Measurements from ENCODE around the gene PRR5.
"Not testable (repeated sequence)": the region's sequence is repeated elsewhere in the genome, so short reads cannot be mapped to it uniquely, and the experiment has no call there.

The PRR5 gene

GRCh38 chr22:44672632-44673031 lies 29.4 kb upstream of the PRR5 start:
- DNase-seq (ENCODE audit: low read depth): no peak
- TF ChIP-seq, protein P1, sequence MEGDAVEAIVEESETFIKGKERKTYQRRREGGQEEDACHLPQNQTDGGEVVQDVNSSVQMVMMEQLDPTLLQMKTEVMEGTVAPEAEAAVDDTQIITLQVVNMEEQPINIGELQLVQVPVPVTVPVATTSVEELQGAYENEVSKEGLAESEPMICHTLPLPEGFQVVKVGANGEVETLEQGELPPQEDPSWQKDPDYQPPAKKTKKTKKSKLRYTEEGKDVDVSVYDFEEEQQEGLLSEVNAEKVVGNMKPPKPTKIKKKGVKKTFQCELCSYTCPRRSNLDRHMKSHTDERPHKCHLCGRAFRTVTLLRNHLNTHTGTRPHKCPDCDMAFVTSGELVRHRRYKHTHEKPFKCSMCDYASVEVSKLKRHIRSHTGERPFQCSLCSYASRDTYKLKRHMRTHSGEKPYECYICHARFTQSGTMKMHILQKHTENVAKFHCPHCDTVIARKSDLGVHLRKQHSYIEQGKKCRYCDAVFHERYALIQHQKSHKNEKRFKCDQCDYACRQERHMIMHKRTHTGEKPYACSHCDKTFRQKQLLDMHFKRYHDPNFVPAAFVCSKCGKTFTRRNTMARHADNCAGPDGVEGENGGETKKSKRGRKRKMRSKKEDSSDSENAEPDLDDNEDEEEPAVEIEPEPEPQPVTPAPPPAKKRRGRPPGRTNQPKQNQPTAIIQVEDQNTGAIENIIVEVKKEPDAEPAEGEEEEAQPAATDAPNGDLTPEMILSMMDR (IDR thresholded peaks at IDR 0.05; ENCODE audit: insufficient read depth, low read depth, low read length, missing control alignments): no peak
- H3K4me3 ChIP-seq (ENCODE audit: low read depth, low read length): no peak overlapping the region

GRCh38 chr22:44673406-44673805 lies 28.6 kb upstream of the PRR5 start:
- H3K4me3 ChIP-seq (ENCODE audit: low read depth, low read length): no peak overlapping the region
- TF ChIP-seq, protein P1 (IDR thresholded peaks at IDR 0.05; ENCODE audit: insufficient read depth, low read depth, low read length, missing control alignments): no peak
- DNase-seq (ENCODE audit: low read depth): no peak

DNA sequence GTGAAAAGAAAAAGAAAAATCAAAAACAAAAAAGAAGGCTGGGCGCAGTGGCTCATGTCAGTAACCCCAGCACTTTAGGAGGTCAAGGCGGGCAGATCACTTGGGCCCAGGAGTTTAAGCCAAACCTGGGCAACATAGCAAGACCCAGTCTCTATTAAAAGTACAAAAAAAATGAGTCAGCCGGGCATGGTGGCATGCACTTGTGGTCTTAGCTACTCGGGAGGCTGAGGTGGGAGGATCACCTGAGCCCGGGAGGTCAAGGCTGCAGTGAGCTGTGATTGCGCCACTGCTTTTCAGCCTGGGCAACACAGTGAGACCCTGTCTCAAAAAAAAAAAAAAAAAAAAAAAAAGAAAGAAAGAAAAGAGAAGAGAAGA lies 26.0 kb upstream of the PRR5 start:
- not testable (repeated sequence) for H3K4me3 ChIP-seq (ENCODE audit: low read depth, low read length); DNase-seq (ENCODE audit: low read depth)

DNA sequence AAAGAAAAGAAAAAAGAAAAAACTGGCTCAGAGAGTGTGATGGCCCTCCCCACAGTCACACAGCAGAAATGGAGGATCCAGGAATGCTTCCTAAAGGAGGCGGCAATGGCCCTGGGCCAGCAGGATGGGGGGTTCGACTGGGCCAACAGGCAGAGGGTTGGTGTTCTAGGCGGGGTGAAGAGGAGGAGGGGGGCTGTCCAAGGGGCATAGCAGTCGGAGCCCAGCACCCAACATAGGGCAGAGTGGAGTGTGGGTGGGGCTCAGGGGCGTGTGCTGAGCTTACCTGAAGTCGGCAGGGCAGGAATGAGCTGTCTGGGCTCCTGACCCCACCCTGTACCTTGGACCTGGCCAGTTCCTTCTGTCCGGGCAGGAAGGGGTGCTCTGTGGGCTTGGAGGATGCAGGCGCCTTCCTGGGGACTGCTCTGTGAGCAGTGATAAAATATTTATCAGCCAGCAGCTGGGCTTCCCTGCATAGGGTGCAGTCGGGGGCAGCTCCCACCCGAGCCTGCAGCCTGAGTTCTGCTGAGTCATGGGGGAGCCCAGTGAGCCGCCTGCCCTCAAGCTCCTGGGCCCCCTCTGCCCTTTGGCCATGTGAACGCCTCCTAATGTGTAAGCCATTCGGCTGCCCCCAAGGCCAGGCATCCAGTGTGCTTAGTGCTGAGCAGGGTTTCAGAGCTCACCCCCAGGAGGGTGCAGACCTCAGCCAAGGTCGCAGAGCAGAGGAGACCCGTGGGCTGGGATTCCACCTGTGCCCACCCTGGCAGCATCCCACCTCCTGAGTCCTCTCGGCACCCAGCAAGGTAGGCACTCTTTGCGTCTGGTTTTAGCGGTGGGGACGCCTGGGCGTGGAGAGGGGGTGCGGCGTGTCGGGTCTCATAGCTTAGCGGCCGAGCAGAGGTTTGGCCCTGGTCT lies 25.3 kb upstream of the PRR5 start:
- H3K4me3 ChIP-seq (ENCODE audit: low read depth, low read length): no peak overlapping the region
- TF ChIP-seq, protein P1 (IDR thresholded peaks at IDR 0.05; ENCODE audit: insufficient read depth, low read depth, low read length, missing control alignments): no peak
- DNase-seq (ENCODE audit: low read depth): no peak

DNA sequence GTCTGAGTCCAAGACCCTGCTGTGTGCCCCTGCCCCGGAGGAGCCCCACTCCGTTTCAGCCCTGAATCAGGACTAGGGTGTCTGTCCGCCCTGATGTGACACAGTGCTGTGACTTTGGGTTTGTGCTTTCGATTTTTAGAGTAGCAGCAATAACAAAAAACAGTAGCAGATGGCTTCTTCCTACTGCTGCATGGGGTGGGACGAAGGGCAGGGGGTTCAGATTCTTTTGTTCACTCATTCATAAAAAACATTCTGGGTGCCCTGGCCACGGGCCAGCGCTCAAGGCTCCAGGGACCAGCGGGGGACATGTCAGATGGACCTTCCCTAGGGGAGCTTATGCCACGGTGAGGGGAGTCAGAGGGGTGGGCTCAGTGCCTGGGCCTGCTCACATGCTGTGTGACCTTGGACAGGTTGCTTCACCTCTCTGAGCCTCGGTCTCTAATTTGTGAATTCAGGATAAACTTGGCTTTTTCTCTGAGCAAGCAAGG lies 24.6 kb upstream of the PRR5 start:
- TF ChIP-seq, protein P1 (IDR thresholded peaks at IDR 0.05; ENCODE audit: insufficient read depth, low read depth, low read length, missing control alignments): no peak
- no peak for DNase-seq (ENCODE audit: low read depth)
- no peak overlapping the region for H3K4me3 ChIP-seq (ENCODE audit: low read depth, low read length)

- TF ChIP-seq, protein P1 (IDR thresholded peaks at IDR 0.05; ENCODE audit: insufficient read depth, low read depth, low read length, missing control alignments): no peak
- no peak overlapping the region for H3K4me3 ChIP-seq (ENCODE audit: low read depth, low read length)
- no peak for DNase-seq (ENCODE audit: low read depth)
Observed at GRCh38 chr22:44677871-44678555, 24.0 kb upstream of the PRR5 start.

- TF ChIP-seq, protein P1 (IDR thresholded peaks at IDR 0.05; ENCODE audit: insufficient read depth, low read depth, low read length, missing control alignments): no peak
- no peak for DNase-seq (ENCODE audit: low read depth)
- no peak overlapping the region for H3K4me3 ChIP-seq (ENCODE audit: low read depth, low read length)
Observed at GRCh38 chr22:44678556-44679305, 23.3 kb upstream of the PRR5 start.

GRCh38 chr22:44679306-44679647 lies 22.7 kb upstream of the PRR5 start:
- not testable (repeated sequence) for H3K4me3 ChIP-seq (ENCODE audit: low read depth, low read length); DNase-seq (ENCODE audit: low read depth)

All from GM12865 (cell line).